Right renal cortex interstitium (tissue), 3 donors: ENCODE results near the gene UNCX. TPM values are rescaled to one million over a fixed set of nuclear protein-coding genes. Genes with fewer than 3 reads are reported as not detected.
"Not testable (repeated sequence)": the region's sequence is repeated elsewhere in the genome, so short reads cannot be mapped to it uniquely, and the experiment has no call there.

ENCODE experiments used
- DNase-seq, 3 donors: peaks; one replicate each; pipeline ENCODE4 v3.0.0-alpha.2; 2013; ENCODE audit warnings: low read depth in 3 of 3, low spot score in 2 of 3
- polyA plus RNA-seq, 3 donors: library from polyadenylated mRNA; unstranded; fragments of 120-200 nt; gene quantifications; one replicate each; pipeline ENCODE4 v1.2.1, GENCODE V29; 2013; ENCODE audit not compliant: insufficient read length in 3 of 3

Gene UNCX
- polyA plus RNA-seq: 1 to 10 TPM; 6.4 to 6.5 (median 6.5) TPM

- no peak for DNase-seq
Observed at GRCh38 chr7:1232623-1233332, at the start of gene UNCX. UNCX (plus strand) TSS chr7:1232872; CDS start chr7:1233018, 146 bp downstream.

GRCh38 chr7:1187127-1187526 is 45.5 kb upstream of the UNCX start:
- no peak for DNase-seq

DNA sequence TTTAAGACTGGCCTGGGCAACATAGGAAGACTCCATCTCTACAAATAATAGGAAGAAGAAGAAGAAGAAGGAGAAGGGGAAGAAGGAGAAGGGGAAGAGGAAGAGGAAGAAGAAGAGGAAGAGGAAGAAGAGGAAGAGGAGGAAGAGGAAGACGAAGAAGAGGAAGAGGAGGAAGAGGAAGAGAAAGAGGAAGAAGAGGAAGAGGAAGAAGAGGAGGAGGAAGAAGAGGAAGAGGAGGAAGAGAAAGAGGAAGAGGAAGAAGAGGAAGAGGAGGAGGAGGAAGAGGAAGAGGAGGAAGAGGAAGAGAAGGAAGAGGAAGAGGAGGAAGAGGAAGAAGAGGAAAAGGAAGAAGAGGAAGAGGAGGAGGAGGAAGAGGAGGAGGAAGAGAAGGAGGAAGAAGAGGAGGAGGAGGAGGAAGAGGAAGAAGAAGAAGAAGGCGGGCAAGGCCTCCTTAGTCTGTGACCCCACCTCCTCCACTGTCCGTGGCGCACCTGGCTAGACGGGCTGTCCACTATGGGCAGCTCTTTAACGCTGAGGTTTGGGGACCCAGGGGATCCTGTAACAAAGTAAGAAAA is 43.9 kb upstream of the UNCX start:
- no peak for DNase-seq

GRCh38 chr7:1189986-1190772 is 42.5 kb upstream of the UNCX start:
- DNase-seq: no peak

GRCh38 chr7:1192171-1192676 is 40.4 kb upstream of the UNCX start:
- DNase-seq: no peak

GRCh38 chr7:1193593-1194424 is 38.9 kb upstream of the UNCX start:
- DNase-seq: no peak

GRCh38 chr7:1196441-1196840 is 36.2 kb upstream of the UNCX start:
- not testable (repeated sequence) for DNase-seq

DNA sequence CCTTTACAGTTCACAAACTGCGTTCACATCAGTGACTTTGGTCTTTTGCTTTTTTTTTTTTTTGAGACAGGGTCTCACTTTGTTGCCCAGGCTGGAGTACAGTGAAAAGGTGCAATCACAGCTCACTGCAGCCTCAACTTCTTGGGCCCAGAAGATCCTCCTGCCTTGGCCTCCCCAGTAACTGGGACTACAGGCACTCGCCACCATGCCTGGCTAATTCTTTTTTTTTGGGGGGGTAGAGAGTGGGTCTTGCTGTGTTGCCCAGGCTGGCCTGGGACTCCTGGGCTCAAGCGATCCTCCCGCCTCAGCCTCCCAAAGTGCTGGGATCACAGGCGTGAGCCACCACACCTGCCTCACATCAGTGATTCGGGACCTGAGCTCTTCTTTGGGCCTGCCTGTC is 35.7 kb upstream of the UNCX start:
- DNase-seq: no peak

DNA sequence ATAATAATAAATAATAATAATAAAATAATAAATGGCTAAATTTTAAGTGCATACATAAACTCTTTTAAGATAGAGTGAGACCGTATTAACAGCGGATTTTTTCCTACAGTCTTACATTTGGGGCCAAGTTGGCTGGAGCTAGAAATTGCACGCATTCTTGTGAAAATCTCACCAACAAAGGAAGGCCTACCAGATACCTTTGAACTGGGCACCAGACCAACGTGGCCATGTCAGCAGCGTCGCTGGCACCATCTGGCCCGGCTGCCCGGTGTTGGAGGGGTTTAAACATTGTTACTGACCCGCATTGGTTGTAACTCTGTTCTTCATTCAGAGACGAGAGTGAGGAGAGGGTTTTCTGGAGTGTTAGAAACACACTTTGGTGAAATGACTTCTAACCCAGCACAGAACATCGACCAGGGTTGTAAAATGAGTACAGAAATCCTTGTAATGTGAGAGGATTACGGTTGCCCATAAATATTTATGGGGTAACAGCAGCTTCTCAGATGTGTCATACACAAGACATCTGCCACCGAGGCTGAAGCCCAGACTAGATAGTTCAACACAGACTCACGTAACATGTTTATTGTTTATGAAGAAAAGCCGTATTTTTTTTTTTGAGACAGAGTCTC is 34.6 kb upstream of the UNCX start:
- DNase-seq: no peak

GRCh38 chr7:1200045-1200444 is 32.6 kb upstream of the UNCX start:
- DNase-seq: no peak

GRCh38 chr7:1201916-1202315 is 30.8 kb upstream of the UNCX start:
- DNase-seq: no peak

DNA sequence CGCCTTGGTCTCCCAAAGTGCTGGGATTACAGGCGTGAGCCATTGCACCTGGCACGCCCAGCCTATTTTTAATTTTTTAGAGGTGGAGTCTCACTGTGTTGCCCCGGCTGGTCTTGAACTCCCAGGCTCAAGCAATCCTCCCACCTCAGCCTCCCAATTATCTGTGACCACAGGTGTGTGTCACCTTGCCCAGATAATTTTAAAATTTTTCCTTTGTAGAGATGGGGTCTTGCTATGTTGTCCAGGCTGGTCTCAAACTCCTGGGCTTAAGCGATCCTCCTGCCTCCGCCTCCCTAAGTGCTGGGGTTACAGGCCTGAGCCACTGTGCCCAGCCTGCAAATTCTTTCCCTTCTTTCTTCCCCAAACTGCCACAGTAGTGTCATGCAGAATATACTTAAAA is 29.8 kb upstream of the UNCX start:
- not testable (repeated sequence) for DNase-seq

DNA sequence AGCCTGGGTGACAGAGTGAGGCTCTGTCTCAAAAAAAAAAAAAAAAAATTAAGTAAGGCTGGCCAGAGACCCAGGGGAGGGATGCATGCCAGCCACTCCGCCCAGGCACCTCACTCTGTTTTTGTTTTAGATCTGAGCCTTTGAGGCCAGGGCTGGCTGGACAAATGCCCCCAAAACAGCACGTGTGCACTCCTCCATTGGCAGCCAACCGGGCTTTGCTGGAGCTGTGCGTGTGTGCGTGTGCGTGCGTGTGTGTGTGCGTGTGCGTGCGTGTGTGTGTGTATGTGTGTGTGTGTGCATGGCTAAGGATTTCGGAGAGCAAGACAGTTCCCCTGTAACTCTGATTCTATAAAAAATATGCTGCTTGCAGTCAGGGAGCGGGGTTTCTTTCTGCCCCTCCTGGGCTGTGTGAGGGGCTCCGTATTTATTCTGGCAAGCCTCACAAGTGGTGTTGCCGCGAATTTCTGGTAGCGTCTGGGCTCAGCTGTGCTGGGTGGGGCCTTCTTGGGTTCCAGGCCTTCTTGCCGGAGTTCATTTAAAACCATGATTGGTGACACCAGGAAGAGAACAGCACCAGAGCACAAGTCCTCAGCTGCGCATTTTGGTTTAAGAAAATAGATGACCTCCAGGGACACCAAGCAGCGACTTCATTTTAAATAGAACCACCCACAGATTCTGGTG is 28.1 kb upstream of the UNCX start:
- no peak for DNase-seq

GRCh38 chr7:1205742-1206141 is 26.9 kb upstream of the UNCX start:
- DNase-seq: not testable (repeated sequence)

- DNase-seq: no peak
Observed at GRCh38 chr7:1209097-1209496, 23.6 kb upstream of the UNCX start.

GRCh38 chr7:1210321-1210978 is 22.2 kb upstream of the UNCX start:
- no peak for DNase-seq

- DNase-seq: no peak
Observed at GRCh38 chr7:1210979-1211608, 21.6 kb upstream of the UNCX start.

- no peak for DNase-seq
Observed at GRCh38 chr7:1211611-1212010, 21.1 kb upstream of the UNCX start.

GRCh38 chr7:1212025-1212424 is 20.6 kb upstream of the UNCX start:
- not testable (repeated sequence) for DNase-seq
